Retinal pigment epithelial cell (primary cell): Measurements from ENCODE around the gene MRPS34.

Experiments
- DNase-seq: peaks from one replicate; pipeline ENCODE4 v3.0.0-alpha.2; 2010; ENCODE audit warnings: low read depth
- H3K4me3 ChIP-seq: 2 replicates; pipeline ENCODE4 v1.5.1; 2011; ENCODE audit warnings: mild to moderate bottlenecking, low read length, control low read depth, moderate library complexity
- CTCF ChIP-seq: conservative IDR thresholded peaks from 2 replicates; pipeline ENCODE4 v1.5.1; 2011; ENCODE audit warnings: low read depth, low read length, control low read depth, inconsistent platforms

The MRPS34 gene

GRCh38 chr16:1731073-1731472, 41.9 kb downstream of the MRPS34 start:
- H3K4me3 ChIP-seq, result no peak overlapping the region
- no peak for TF ChIP-seq CTCF
- DNase-seq, result no peak

DNA sequence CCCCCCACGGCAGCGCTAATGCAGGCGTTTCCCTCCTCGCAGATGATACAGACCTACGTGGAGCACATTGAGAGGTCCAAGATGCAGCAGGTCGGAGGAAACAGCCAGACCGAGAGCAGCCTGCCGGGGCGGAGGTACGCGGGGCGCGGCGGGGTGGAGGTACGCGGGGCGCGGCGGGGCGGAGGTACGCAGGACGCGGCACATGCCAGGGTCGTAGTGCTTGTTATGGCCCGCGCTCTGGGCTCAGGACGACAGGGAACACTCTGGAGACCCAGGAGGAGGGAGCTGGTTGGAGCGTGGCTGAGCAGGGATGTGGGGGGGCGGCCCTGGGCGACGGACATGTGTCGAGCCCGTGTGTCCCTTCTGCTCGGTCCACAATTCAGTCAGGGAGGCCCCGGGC, 43.5 kb downstream of the MRPS34 start:
- DNase-seq, result no peak
- no peak for TF ChIP-seq CTCF
- H3K4me3 ChIP-seq, result no peak overlapping the region

DNA sequence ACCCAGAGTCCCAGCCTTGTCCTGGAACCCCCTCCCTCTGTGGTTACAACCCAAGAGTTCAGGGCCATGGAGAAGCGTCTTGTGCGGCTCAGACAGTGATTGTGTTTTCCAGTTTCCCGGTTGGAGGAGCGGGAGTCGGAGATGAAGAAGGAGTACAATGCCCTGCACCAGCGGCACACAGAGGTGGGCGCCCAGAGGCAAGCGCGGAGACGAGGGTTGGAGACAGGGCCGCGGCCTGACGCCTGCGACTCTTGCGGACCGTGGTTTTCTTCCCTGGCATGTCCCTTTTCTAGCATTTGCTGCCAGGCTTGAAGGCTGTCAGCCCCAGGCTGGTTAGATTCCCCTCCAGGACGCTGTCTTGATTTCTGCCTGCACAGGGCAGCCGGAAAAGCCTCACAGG, 43.9 kb downstream of the MRPS34 start:
- no peak for DNase-seq
- TF ChIP-seq CTCF, result no peak

GRCh38 chr16:1727651-1728624, 45.0 kb downstream of the MRPS34 start:
- H3K4me3 ChIP-seq, result no peak overlapping the region
- TF ChIP-seq CTCF, result no peak
- DNase-seq, result no peak

More for the DNA sequence above, 43.9 kb downstream of the MRPS34 start:
- no peak overlapping the region for H3K4me3 ChIP-seq

- no peak for DNase-seq
- H3K4me3 ChIP-seq, result no peak overlapping the region
- TF ChIP-seq CTCF, result no peak
These were observed 46.1 kb downstream of the MRPS34 start for GRCh38 chr16:1726661-1727502.

- DNase-seq, result no peak
- H3K4me3 ChIP-seq, result no peak overlapping the region
- no peak for TF ChIP-seq CTCF
These were observed 48.4 kb downstream of the MRPS34 start for GRCh38 chr16:1724491-1724890.
